ENCODE measurements around the gene CFAP221.

The CFAP221 gene

GRCh38 chr2:119549241-119549640, 5.0 kb downstream of the CFAP221 start:
- Histone ChIP-seq H3F3A (ENCODE audit: insufficient read depth) (no peaks in the 10 kb centered on the region), H2AFZ (ENCODE audit: low read depth, low read length, severe bottlenecking) (no peak overlapping the region), H3K9me2 (replicated peaks; ENCODE audit: insufficient read depth, low read length) (no peaks in the 10 kb centered on the region), H3K4me2 (ENCODE audit: low read depth, low read length, poor library complexity, severe bottlenecking) (no peak overlapping the region), H4K20me1 (ENCODE audit: low read depth, low read length) (no peaks in the 10 kb centered on the region), H3K79me2 (ENCODE audit: insufficient read depth, low read length) (no peaks in the 10 kb centered on the region), H3K9me3 (ENCODE audit: insufficient read depth, low read length) (no peaks in the 10 kb centered on the region), H3K27me3 (ENCODE audit: low read length) (no peaks in the 10 kb centered on the region), H3K4me3 (ENCODE audit: insufficient read depth, low read length, poor library complexity, severe bottlenecking) (no peak overlapping the region), H3K36me3 (ENCODE audit: low read length) (no peaks in the 10 kb centered on the region), H3K9ac (ENCODE audit: low read length) (no peak overlapping the region), H3K27ac (ENCODE audit: low read depth, low read length) (no peak overlapping the region)
- TF ChIP-seq EZH2phosphoT487 (conservative IDR thresholded peaks at IDR 0.05; ENCODE audit: low read length) (no peak), CTCF (IDR thresholded peaks at IDR 0.05; ENCODE audit: insufficient read depth, low read length, poor library complexity, severe bottlenecking) (no peak)

GRCh38 chr2:119550346-119550745, 6.1 kb downstream of the CFAP221 start:
- no peak overlapping the region for H2AFZ ChIP-seq (ENCODE audit: low read depth, low read length, severe bottlenecking)
- no peak overlapping the region for H3K4me3 ChIP-seq (ENCODE audit: insufficient read depth, low read length, poor library complexity, severe bottlenecking)
- H3K27ac ChIP-seq (ENCODE audit: low read depth, low read length), result no peak overlapping the region
- no peaks in the 10 kb centered on the region for H3F3A ChIP-seq (ENCODE audit: insufficient read depth)
- H3K4me2 ChIP-seq (ENCODE audit: low read depth, low read length, poor library complexity, severe bottlenecking), result no peak overlapping the region
- H3K9me2 ChIP-seq (replicated peaks; ENCODE audit: insufficient read depth, low read length), result no peaks in the 10 kb centered on the region
- no peaks in the 10 kb centered on the region for H3K9me3 ChIP-seq (ENCODE audit: insufficient read depth, low read length)
- TF ChIP-seq CTCF (IDR thresholded peaks at IDR 0.05; ENCODE audit: insufficient read depth, low read length, poor library complexity, severe bottlenecking), result no peak
- no peak for TF ChIP-seq EZH2phosphoT487 (conservative IDR thresholded peaks at IDR 0.05; ENCODE audit: low read length)
- H3K9ac ChIP-seq (ENCODE audit: low read length), result no peak overlapping the region
- no peaks in the 10 kb centered on the region for H3K36me3 ChIP-seq (ENCODE audit: low read length)
- H3K27me3 ChIP-seq (ENCODE audit: low read length), result no peaks in the 10 kb centered on the region
- H4K20me1 ChIP-seq (ENCODE audit: low read depth, low read length), result no peaks in the 10 kb centered on the region
- no peaks in the 10 kb centered on the region for H3K79me2 ChIP-seq (ENCODE audit: insufficient read depth, low read length)

DNA sequence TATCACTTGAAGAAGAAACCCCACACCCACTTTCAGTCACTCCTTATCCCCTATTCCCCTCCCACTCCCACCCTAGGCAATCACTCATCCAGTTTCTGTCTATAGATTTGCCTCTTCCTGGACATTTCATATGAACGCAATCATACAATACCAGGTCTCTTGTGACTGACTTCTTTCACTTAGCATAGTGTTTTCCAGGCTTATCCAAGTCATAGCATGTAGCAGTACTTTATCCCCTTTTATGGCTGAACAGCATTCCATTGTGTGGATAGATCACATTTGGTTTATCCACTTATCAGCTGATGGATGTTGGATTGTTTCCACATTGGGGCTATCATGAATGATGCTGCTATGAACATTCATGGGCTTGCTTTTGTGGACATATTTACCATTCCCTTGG, 6.6 kb downstream of the CFAP221 start:
- H3K27me3 ChIP-seq (ENCODE audit: low read length), result no peaks in the 10 kb centered on the region
- TF ChIP-seq EZH2phosphoT487 (conservative IDR thresholded peaks at IDR 0.05; ENCODE audit: low read length) (no peak), CTCF (IDR thresholded peaks at IDR 0.05; ENCODE audit: insufficient read depth, low read length, poor library complexity, severe bottlenecking) (no peak)

More for the DNA sequence above, 6.6 kb downstream of the CFAP221 start:
- H3K36me3 ChIP-seq (ENCODE audit: low read length), result no peaks in the 10 kb centered on the region
- no peak overlapping the region for H3K4me2 ChIP-seq (ENCODE audit: low read depth, low read length, poor library complexity, severe bottlenecking)
- H3K79me2 ChIP-seq (ENCODE audit: insufficient read depth, low read length), result no peaks in the 10 kb centered on the region
- H3K9ac ChIP-seq (ENCODE audit: low read length), result no peak overlapping the region
- H3K4me3 ChIP-seq (ENCODE audit: insufficient read depth, low read length, poor library complexity, severe bottlenecking), result no peak overlapping the region
- H3K9me3 ChIP-seq (ENCODE audit: insufficient read depth, low read length), result no peaks in the 10 kb centered on the region
- no peaks in the 10 kb centered on the region for H3F3A ChIP-seq (ENCODE audit: insufficient read depth)
- no peaks in the 10 kb centered on the region for H3K9me2 ChIP-seq (replicated peaks; ENCODE audit: insufficient read depth, low read length)
- H2AFZ ChIP-seq (ENCODE audit: low read depth, low read length, severe bottlenecking), result no peak overlapping the region
- H3K27ac ChIP-seq (ENCODE audit: low read depth, low read length), result no peak overlapping the region
- H4K20me1 ChIP-seq (ENCODE audit: low read depth, low read length), result no peaks in the 10 kb centered on the region

All from SU-DHL-6 (cell line).